SK-N-MC (cell line): ENCODE measurements around the gene ACTR8.

Experiments used
- EZH2 ChIP-seq: fragments of 200-600 bp; sonication (generic); IDR thresholded peaks from one replicate; pipeline ENCODE4 v1.6.1; 2017; ENCODE audit warnings: antibody characterized with exemption
- POLR2AphosphoS5 ChIP-seq: IDR thresholded peaks from 2 replicates; pipeline ENCODE4 v1.6.1; 2012; ENCODE audit warnings: mild to moderate bottlenecking, low read depth, low read length, borderline replicate concordance

GRCh38 chr3:53845103-53845880, 36.7 kb downstream of the ACTR8 start:
- TF ChIP-seq EZH2 (no peak), POLR2AphosphoS5 (no peak)
